ENCODE measurements around the gene KAT8.

DNA sequence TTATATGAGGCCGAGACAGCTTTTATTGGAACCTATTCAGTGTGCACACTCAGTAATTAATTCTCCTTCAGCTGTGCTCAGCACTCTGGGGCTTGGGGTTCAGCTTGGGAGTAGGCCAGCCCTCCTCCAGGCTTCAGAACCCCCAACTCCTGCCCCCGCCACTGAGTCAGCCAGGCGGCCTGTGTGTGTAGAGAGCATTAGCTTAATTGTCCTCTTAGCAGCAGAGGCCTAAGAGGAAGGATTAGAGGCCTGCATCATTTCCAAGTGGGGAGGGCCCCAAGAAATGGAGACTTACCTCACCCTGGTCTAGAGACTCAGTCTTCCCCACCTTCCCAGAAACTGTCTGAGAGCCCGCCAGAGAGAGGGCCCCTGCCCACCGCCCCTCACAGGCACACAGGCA, 29.5 kb upstream of the KAT8 start:
- TF ChIP-seq POLR2AphosphoS5 (IDR thresholded peaks at IDR 0.05; ENCODE audit: low read depth, low read length) (no peak), TAF1 (IDR thresholded peaks at IDR 0.05; ENCODE audit: low read depth, low read length) (no peak)

Measured in GM12891 (cell line).